GM21515 (cell line): ENCODE measurements around the gene SH2D7.
A peak's percentile ranks its signal among the peaks of the same experiment; 100 is the strongest.
"Not testable (repeated sequence)": the region's sequence is repeated elsewhere in the genome, so short reads cannot be mapped to it uniquely, and the experiment has no call there.

Experiments
- ATAC-seq: cut with Tn5 transposase; IDR thresholded peaks from one replicate; pipeline ENCODE4 v1.9.1; 2021; ENCODE audit not compliant: unreplicated experiment

Gene SH2D7

GRCh38 chr15:78131295-78132061 is 39.1 kb downstream of the SH2D7 start, which contains the start of gene CIB2:
Gene CIB2 (minus strand): TSS chr15:78131445. CDS start chr15:78131215, 230 bp downstream.
- peak; percentile 77 for ATAC-seq

- ATAC-seq: no peak
These were observed 41.4 kb downstream of the SH2D7 start for GRCh38 chr15:78133801-78134200.

GRCh38 chr15:78139578-78139977 is 47.2 kb downstream of the SH2D7 start:
- no peak for ATAC-seq

DNA sequence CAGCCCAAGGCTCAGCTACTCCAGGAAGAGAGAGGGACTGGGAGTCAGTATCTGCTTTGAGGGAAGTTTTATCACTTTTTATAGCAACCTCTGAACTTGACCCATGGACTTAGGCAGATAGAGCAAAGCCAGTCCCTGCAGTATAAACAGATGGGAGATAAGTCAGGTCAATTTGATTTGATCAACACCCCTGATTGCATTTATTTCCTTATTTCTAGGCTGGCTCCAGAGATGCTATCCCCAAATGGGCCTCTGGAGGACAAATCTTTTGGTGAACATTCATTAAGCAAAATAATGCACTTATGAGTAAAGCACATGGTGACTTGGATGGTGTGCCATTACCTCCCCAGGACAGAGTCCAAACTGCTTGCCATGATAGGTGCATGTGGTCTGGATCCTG is 47.9 kb downstream of the SH2D7 start:
- no peak for ATAC-seq

DNA sequence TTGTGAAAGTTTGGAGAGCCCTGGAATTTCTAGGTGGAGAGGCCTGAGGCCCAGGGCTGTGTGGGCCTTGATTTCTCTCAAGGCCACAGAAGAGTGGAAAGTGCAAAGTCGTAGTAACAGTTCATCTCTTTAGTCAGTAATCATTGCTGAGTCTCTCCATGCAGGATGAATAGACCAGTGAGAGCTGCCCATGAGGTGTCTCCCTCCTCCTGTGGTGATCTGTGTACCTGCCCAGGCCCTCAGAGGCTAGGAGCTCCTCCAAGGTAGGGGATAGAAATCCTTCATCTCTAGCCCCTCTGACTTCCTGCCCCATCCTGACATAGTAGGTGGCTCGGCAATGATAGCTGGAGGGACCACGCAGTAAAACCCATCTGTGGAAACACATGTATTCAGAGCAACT is 50.0 kb downstream of the SH2D7 start:
- ATAC-seq: no peak

DNA sequence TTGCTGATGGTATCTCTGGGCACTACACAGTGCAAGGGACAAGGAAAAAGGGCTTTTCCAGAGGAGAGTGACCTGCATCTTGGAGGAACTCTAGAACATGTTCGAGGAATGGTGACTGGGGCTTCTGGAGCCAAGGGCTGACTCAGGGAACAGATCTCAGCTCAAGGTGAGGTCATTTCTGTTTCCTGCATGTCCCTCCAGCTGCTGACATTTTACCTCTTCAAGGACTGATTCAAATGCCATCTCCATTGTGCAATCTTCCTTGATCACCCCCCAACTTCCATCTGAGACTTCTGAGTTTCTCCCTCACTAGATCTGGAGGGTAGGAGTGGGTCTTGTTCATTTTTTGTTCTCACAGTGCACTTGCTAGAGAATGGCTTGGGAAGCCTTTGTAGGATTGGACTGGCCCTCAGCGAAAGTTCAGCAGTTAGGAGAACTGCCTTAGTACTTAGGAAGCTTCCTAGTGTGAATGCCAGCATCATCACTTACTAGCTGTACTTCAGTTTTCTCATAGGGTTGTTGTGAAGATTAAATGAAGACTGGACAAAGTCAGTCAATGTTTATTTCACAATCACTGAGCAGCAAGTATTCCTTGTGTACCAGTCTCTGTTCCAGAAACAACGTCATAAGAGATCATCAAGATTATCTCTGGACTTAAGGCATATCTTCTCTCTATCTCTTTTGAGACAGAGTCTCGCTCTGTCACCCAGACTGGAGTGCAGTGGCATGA is 54.2 kb downstream of the SH2D7 start:
- ATAC-seq: no peak

- ATAC-seq: no peak
These were observed 55.2 kb downstream of the SH2D7 start for GRCh38 chr15:78147566-78147965.

GRCh38 chr15:78148392-78149067 is 56.2 kb downstream of the SH2D7 start:
- ATAC-seq: peak; percentile 3

DNA sequence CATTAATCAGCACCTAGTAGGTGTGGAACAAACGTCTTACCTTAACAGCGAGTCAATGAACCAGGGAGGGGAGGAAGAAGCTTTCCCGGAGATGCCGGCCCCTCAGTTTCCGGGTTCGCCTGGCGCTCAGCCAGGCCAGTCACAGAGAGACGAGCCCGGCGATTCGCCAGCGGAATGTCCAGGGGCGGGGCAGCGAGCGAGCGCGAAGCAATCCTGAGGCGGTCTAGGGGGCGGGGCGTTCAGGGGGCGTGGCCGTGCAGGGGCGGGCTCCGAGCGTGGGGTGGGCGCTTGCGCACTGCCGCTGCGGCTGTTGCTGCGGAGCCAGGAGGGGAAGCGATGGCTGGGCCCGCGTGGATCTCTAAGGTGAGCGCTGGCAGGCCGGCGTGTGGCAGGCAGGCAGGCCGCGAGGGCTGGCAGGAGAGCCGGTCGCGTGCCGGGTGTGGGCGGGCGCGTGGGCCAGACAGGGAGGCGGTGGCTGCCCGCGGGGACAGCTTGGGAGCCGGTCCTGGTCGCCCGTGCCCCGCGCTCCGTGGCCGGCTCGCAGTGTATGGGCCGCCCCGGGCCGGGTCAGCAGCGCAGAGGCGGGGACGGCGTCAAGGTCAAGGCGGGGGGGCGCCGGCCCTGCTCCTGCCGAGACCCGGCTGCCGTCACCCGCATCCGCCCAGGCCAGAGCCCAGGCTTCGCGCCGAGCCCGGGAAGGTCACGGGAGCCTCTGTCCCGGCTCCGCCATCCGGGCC is 56.9 kb downstream of the SH2D7 start, which contains the start of gene IDH3A:
Gene IDH3A (plus strand): TSS at position 295 of the 737 bp plus-strand sequence. CDS start 42 bp downstream, at position 337.
- ATAC-seq: peak; percentile 77

DNA sequence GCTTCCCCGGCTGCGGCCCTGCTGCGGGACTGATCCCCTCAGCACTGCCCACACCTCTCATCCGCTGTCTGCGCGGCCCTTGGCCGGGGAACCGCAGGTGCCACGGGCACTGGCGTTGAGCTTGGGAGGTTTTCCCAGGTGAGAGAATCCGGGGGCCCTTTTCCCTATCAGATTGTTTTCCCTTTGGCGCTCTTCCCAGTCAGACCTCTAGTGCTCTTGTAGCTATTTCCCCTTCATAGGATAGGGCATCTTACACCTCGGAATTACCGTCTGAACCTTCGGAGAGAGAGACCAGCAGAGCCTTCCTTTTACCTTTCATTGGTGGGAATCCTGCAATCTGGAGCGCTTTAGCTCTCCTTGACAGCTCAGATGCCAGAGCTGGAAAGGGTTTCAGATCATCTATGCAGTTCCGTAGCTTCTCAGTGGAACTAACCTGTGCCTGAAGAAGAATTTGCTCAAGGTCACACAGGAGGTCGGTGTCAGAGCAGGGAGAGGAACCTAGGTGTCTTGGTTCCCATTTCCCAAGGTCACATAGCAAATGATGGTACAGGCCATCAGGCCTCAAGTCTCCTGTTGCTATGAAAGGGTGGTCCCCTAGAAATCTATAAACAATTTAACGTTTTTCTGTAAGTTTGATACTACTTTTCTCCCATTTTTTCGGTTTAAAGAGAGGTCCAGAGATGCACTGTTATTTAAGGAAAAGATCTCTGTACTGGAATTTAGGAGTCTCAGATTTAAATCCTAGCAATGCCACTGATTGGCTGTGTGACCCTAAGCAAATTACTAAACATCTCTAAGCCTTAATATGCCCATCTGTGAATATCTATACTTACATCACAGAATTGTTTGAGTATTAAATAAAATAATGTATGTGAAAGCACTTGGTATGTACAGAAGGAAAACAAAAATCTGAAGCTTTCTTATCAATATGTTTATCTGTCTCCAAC is 57.7 kb downstream of the SH2D7 start:
- peak; percentile 36 for ATAC-seq

GRCh38 chr15:78151075-78151474 is 58.7 kb downstream of the SH2D7 start:
- not testable (repeated sequence) for ATAC-seq
